Bronchial epithelial cell (primary cell): ENCODE measurements around the gene KCTD19. TPM values are rescaled to one million over a fixed set of nuclear protein-coding genes. Genes with fewer than 3 reads are reported as not detected.

ENCODE experiments used
- DNase-seq: peaks from one replicate; pipeline ENCODE4 v3.0.0-alpha.2; 2010; ENCODE audit warnings: low read depth
- FAIRE-seq: peaks from 2 replicates; lab custom pipeline; 2011; peaks lifted over from hg19 to GRCh38; lab: Jason Lieb, UNC
- H3K27me3 ChIP-seq: 2 replicates; pipeline ENCODE4 v1.5.1; 2011; ENCODE audit warnings: low read length; ENCODE audit not compliant: control insufficient read depth, insufficient read depth
- H3K36me3 ChIP-seq: 2 replicates; pipeline ENCODE4 v1.5.1; 2011; ENCODE audit warnings: low read length; ENCODE audit not compliant: control insufficient read depth, insufficient read depth
- H3K4me3 ChIP-seq: 2 replicates; pipeline ENCODE4 v1.5.1; 2011; ENCODE audit warnings: mild to moderate bottlenecking, low read depth, low read length, control low read depth
- CTCF ChIP-seq: IDR thresholded peaks from 2 replicates; pipeline ENCODE4 v1.5.1; 2011; ENCODE audit warnings: mild to moderate bottlenecking, moderate library complexity, low read length, control low read depth, inconsistent platforms; ENCODE audit not compliant: insufficient read depth, severe bottlenecking
- total RNA-seq: library from RNA; depleted of rRNA; stranded (reverse); fragments of >200 nt; gene quantifications from 2 replicates; pipeline ENCODE4 v1.2.1, GENCODE V29; 2014

The KCTD19 gene
- total RNA-seq, 1 donor from 2014 or later, result not detected

GRCh38 chr16:67280090-67281015, 46.2 kb downstream of the KCTD19 start:
- no peak overlapping the region for H3K4me3 ChIP-seq
- no peak for TF ChIP-seq CTCF
- FAIRE-seq (no peak), DNase-seq (no peak)
- H3K27me3 ChIP-seq, result no peaks in the 10 kb centered on the region
- H3K36me3 ChIP-seq, result peaks cover 2% of the 10 kb centered on the region

- FAIRE-seq (no peak), DNase-seq (peak; percentile 46)
- Histone ChIP-seq H3K4me3 (peak within 1 kb of the TSS; percentile 65), H3K36me3 (peaks cover 2% of the 10 kb centered on the region), H3K27me3 (no peaks in the 10 kb centered on the region)
- peak; percentile 78 for TF ChIP-seq CTCF
These were observed 47.0 kb downstream of the KCTD19 start, which contains the start of gene PLEKHG4 for GRCh38 chr16:67279296-67280089. PLEKHG4 (plus strand) TSS chr16:67279532; CDS start chr16:67280045, 513 bp downstream.

GRCh38 chr16:67278773-67279295, 47.7 kb downstream of the KCTD19 start:
- no peak for DNase-seq
- peak; percentile 63 for TF ChIP-seq CTCF

GRCh38 chr16:67277999-67278772, 48.4 kb downstream of the KCTD19 start:
- FAIRE-seq, result no peak

More at GRCh38 chr16:67278773-67279295, 47.7 kb downstream of the KCTD19 start:
- peak overlapping the region; percentile 65 for H3K4me3 ChIP-seq
- no peaks in the 10 kb centered on the region for H3K27me3 ChIP-seq
- H3K36me3 ChIP-seq, result peaks cover 2% of the 10 kb centered on the region
- no peak for FAIRE-seq

More at GRCh38 chr16:67277999-67278772, 48.4 kb downstream of the KCTD19 start:
- Histone ChIP-seq H3K36me3 (peaks cover 2% of the 10 kb centered on the region), H3K4me3 (peak overlapping the region; percentile 65), H3K27me3 (no peaks in the 10 kb centered on the region)
- peak; percentile 76 for DNase-seq
- TF ChIP-seq CTCF, result no peak
